ENCODE results near the gene CARNS1.

- TF ChIP-seq CTCF (IDR thresholded peaks at IDR 0.05) (no peak), POLR2A (IDR thresholded peaks at IDR 0.05) (no peak), POLR2AphosphoS5 (IDR thresholded peaks at IDR 0.05; ENCODE audit: insufficient read depth in 1 of 2, low read depth in 1 of 2) (no peak)
These were observed 16.6 kb upstream of the CARNS1 start for GRCh38 chr11:67398661-67399563.
